HG03442 (cell line): Measurements from ENCODE around the gene HBZ.
"Not testable (repeated sequence)": the region's sequence is repeated elsewhere in the genome, so short reads cannot be mapped to it uniquely, and the experiment has no call there.

Source experiments
- ATAC-seq: cut with Tn5 transposase; IDR thresholded peaks from one replicate; pipeline ENCODE4 v1.9.1; 2021; ENCODE audit warnings: mild to moderate bottlenecking, moderate library complexity; ENCODE audit not compliant: unreplicated experiment

The HBZ gene

DNA sequence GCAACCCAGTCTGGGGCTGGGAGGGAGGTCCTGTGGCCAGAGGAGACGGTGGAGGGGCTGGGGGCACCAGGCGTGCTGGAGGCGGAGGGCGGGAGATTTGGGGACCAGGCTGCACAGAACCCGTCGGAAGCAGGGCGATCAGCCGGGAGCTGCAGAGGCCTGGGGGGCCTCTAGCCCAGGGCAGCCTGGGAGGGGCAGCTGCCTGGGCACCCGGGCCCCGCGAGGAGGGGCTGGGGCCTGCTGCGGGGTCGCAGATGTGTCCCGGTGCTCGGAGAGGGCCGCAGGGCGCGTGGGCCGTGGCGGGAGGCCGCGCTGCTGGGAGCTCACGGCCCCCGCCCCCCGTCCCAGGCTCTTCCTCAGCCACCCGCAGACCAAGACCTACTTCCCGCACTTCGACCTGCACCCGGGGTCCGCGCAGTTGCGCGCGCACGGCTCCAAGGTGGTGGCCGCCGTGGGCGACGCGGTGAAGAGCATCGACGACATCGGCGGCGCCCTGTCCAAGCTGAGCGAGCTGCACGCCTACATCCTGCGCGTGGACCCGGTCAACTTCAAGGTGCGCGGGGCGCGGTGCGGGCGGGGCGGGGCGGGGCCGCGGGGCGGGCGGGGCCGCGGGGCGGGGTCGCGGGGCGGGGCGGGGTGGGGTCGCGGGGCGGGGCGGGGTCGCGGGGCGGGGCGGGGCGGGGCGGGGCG lies 11.8 kb downstream of the HBZ start:
- ATAC-seq, result not testable (repeated sequence)

DNA sequence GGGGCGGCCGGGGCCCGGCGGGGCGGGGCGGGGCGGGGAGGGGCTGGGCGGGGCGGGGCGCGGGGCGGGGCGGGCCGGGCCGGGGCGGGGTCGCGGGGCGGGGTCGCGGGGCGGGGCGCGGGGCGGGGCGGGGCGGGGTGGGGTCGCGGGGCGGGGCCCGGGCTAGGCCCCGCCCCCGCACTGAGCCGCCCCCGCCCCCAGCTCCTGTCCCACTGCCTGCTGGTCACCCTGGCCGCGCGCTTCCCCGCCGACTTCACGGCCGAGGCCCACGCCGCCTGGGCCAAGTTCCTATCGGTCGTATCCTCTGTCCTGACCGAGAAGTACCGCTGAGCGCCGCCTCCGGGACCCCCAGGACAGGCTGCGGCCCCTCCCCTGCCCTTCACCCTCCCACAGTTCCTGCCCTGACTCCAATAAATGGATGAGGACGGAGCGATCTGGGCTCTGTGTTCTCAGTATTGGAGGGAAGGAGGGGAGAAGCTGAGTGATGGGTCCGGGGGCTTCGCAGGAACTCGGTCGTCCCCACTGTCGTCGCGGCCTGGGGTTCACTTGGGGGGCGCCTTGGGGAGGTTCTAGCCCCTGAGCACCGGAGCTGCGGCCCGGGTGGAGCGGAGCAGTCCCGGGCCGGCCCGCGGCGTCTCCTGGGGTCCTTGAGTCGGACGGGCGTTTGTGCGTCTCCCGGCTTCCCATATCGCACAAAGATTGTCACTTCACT lies 12.5 kb downstream of the HBZ start:
- ATAC-seq, result no peak

DNA sequence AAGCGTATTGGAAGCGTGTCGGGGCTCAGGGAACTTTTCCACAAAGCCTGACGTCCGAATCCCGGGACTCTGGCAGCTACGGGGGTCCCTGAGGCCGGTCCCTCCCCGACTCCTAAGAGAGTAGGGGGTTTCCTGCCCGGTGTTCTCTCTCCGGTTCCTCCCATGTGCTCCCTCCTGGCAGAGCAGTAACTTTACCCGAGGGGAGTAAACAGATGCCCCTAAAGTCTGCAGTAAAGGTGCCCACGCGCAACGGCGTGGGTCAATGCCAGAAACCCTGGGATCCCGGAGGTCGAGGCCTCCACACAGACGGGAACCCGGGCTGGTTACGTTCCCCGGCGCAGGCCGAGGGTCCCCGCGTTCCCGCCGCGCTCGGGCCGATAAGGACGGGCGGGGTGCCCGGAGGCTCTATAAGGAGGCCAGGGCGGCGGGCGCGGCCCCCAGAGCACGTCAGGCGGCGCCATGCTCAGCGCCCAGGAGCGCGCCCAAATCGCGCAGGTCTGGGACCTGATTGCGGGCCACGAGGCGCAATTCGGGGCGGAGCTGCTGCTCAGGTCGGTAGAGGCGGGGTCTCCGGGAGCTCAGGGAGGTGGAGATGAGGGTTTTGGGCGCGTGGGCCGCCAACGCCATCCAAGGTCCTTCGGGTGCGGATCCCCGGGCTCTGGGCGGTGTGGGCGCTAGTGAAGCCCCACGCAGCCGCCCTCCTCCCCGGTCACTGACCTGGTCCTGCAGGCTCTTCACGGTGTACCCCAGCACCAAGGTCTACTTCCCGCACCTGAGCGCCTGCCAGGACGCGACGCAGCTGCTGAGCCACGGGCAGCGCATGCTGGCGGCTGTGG lies 13.3 kb downstream of the HBZ start, which contains the start of gene HBM:
TSS of gene HBM (plus strand) at position 440 of the 836 bp plus-strand sequence. CDS start at position 460, 20 bp downstream.
- ATAC-seq, result no peak

DNA sequence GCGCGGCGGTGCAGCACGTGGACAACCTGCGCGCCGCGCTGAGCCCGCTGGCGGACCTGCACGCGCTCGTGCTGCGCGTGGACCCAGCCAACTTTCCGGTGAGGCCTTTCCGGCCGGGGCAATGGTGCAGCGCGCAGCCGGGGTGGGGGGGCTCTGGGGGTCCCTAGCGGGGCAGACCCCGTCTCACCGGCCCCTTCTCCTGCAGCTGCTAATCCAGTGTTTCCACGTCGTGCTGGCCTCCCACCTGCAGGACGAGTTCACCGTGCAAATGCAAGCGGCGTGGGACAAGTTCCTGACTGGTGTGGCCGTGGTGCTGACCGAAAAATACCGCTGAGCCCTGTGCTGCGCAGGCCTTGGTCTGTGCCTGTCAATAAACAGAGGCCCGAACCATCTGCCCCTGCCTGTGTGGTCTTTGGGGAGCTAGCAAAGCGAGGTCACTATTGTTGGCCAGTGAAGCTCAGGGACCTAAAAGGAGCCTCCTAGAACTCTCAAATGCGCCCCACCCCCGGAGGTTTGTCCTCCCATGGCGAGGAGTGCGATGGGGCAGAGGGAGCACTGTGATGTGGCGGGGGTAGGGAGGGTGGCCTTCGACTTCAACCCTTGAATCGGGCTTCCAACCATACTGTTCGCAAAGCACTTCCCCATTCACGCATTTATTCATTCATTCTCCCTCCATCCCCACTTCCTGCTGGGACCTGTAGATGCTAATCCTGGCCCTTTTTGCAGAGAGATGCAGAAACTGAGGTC lies 14.1 kb downstream of the HBZ start:
- ATAC-seq, result no peak

DNA sequence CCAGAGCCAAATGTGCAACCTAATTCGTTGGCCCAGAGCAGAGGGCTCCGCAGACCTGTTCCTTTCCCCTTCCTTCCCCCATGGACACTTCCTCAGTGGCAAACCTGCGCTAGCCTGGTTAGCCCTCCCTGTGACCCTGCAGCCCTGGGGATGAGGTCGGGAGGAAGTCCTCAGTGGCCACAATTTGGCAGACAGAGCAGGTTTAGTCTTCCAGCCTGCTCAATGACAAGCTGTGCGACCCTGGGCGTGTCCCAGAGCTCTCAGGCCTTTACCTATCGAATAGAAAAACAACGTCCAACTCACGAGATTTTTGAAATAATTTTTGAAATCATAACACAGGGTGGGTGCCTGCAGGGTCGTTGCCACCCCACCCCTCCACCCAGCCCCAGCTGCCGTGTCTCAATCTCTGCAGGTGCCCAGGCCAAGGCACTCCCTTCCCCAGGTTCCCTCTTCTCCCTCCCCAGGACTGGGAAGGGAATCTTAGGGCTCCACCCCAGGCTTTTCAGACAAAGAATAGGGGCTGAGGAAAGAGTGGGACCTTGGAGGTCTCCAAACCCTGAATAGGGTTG lies 14.8 kb downstream of the HBZ start:
- no peak for ATAC-seq

DNA sequence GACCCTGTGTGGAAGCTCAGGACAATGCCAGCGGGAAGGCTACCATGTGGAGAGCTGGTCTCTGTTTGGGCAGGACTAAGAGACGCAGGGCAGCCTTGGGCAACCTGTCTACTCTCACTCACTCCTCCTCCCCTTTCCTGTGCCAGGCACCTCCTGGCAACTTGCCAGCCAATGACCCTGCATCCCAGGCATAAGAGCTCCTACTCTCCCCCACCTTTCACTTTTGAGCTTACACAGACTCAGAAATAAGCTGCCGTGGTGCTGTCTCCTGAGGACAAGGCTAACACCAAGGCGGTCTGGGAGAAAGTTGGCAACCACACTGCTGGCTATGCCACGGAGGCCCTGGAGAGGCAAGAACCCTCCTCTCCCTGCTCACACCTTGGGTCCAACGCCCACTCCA lies 16.0 kb downstream of the HBZ start:
- ATAC-seq, result no peak

DNA sequence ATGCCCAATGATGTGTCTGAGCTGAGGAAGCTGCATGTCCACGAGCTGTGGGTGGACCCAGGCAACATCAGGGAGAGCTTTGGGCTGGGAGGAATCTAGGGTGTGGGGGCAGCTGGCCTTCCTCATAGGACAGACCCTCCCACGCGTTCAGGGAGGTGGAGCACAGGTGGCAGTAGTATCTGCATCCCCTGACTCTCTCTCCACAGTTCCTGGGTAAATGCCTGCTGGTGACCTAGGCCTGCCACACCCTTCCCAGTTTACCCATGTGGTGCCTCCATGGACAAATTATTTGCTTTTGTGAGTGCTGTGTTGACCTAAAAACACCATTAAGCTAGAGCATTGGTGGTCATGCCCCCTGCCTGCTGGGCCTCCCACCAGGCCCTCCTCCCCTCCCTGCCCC lies 16.6 kb downstream of the HBZ start:
- ATAC-seq, result no peak

DNA sequence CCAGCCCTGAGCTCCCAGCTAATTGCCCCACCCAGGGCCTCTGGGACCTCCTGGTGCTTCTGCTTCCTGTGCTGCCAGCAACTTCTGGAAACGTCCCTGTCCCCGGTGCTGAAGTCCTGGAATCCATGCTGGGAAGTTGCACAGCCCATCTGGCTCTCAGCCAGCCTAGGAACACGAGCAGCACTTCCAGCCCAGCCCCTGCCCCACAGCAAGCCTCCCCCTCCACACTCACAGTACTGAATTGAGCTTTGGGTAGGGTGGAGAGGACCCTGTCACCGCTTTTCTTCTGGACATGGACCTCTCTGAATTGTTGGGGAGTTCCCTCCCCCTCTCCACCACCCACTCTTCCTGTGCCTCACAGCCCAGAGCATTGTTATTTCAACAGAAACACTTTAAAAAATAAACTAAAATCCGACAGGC lies 17.7 kb downstream of the HBZ start:
- not testable (repeated sequence) for ATAC-seq

DNA sequence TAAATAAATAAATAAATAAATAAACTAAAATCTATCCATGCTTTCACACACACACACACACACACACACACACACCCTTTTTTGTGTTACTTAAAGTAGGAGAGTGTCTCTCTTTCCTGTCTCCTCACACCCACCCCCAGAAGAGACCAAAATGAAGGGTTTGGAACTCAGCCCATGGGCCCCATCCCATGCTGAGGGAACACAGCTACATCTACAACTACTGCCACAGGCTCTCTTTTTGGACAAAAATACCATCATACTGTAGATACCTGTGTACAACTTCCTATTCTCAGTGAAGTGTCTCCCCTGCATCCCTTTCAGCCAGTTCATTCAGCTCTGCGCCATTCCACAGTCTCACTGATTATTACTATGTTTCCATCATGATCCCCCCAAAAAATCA lies 18.3 kb downstream of the HBZ start:
- ATAC-seq, result no peak

DNA sequence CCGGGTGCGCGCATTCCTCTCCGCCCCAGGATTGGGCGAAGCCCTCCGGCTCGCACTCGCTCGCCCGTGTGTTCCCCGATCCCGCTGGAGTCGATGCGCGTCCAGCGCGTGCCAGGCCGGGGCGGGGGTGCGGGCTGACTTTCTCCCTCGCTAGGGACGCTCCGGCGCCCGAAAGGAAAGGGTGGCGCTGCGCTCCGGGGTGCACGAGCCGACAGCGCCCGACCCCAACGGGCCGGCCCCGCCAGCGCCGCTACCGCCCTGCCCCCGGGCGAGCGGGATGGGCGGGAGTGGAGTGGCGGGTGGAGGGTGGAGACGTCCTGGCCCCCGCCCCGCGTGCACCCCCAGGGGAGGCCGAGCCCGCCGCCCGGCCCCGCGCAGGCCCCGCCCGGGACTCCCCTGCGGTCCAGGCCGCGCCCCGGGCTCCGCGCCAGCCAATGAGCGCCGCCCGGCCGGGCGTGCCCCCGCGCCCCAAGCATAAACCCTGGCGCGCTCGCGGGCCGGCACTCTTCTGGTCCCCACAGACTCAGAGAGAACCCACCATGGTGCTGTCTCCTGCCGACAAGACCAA lies 20.0 kb downstream of the HBZ start, which contains the start of gene HBA2:
TSS of gene HBA2 (plus strand) at position 503 of the 568 bp plus-strand sequence. CDS start at position 540, 37 bp downstream.
- ATAC-seq, result not testable (repeated sequence)

DNA sequence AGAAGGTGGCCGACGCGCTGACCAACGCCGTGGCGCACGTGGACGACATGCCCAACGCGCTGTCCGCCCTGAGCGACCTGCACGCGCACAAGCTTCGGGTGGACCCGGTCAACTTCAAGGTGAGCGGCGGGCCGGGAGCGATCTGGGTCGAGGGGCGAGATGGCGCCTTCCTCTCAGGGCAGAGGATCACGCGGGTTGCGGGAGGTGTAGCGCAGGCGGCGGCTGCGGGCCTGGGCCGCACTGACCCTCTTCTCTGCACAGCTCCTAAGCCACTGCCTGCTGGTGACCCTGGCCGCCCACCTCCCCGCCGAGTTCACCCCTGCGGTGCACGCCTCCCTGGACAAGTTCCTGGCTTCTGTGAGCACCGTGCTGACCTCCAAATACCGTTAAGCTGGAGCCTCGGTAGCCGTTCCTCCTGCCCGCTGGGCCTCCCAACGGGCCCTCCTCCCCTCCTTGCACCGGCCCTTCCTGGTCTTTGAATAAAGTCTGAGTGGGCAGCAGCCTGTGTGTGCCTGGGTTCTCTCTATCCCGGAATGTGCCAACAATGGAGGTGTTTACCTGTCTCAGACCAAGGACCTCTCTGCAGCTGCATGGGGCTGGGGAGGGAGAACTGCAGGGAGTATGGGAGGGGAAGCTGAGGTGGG lies 20.9 kb downstream of the HBZ start:
- not testable (repeated sequence) for ATAC-seq

DNA sequence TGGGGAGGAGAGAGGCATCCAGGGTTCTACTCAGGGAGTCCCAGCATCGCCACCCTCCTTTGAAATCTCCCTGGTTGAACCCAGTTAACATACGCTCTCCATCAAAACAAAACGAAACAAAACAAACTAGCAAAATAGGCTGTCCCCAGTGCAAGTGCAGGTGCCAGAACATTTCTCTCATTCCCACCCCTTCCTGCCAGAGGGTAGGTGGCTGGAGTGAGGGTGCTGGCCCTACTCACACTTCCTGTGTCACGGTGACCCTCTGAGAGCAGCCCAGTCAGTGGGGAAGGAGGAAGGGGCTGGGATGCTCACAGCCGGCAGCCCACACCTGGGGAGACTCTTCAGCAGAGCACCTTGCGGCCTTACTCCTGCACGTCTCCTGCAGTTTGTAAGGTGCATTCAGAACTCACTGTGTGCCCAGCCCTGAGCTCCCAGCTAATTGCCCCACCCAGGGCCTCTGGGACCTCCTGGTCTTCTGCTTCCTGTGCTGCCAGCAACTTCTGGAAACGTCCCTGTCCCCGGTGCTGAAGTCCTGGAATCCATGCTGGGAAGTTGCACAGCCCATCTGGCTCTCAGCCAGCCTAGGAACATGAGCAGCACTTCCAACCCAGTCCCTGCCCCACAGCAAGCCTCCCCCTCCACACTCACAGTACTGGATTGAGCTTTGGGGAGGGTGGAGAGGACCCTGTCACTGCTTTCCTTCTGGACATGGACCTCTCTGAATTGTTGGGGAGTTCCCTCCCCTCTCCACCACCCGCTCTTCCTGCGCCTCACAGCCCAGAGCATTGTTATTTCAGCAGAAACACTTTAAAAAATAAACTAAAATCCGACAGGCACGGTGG lies 21.7 kb downstream of the HBZ start:
- not testable (repeated sequence) for ATAC-seq

DNA sequence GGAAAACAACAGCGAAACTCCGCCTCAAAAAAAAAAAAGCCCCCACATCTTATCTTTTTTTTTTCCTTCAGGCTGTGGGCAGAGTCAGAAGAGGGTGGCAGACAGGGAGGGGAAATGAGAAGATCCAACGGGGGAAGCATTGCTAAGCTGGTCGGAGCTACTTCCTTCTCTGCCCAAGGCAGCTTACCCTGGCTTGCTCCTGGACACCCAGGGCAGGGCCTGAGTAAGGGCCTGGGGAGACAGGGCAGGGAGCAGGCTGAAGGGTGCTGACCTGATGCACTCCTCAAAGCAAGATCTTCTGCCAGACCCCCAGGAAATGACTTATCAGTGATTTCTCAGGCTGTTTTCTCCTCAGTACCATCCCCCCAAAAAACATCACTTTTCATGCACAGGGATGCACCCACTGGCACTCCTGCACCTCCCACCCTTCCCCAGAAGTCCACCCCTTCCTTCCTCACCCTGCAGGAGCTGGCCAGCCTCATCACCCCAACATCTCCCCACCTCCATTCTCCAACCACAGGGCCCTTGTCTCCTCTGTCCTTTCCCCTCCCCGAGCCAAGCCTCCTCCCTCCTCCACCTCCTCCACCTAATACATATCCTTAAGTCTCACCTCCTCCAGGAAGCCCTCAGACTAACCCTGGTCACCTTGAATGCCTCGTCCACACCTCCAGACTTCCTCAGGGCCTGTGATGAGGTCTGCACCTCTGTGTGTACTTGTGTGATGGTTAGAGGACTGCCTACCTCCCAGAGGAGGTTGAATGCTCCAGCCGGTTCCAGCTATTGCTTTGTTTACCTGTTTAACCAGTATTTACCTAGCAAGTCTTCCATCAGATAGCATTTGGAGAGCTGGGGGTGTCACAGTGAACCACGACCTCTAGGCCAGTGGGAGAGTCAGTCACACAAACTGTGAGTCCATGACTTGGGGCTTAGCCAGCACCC lies 22.8 kb downstream of the HBZ start:
- ATAC-seq, result no peak

DNA sequence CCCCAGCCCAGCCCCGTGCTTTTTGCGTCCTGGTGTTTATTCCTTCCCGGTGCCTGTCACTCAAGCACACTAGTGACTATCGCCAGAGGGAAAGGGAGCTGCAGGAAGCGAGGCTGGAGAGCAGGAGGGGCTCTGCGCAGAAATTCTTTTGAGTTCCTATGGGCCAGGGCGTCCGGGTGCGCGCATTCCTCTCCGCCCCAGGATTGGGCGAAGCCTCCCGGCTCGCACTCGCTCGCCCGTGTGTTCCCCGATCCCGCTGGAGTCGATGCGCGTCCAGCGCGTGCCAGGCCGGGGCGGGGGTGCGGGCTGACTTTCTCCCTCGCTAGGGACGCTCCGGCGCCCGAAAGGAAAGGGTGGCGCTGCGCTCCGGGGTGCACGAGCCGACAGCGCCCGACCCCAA lies 23.6 kb downstream of the HBZ start:
- not testable (repeated sequence) for ATAC-seq

DNA sequence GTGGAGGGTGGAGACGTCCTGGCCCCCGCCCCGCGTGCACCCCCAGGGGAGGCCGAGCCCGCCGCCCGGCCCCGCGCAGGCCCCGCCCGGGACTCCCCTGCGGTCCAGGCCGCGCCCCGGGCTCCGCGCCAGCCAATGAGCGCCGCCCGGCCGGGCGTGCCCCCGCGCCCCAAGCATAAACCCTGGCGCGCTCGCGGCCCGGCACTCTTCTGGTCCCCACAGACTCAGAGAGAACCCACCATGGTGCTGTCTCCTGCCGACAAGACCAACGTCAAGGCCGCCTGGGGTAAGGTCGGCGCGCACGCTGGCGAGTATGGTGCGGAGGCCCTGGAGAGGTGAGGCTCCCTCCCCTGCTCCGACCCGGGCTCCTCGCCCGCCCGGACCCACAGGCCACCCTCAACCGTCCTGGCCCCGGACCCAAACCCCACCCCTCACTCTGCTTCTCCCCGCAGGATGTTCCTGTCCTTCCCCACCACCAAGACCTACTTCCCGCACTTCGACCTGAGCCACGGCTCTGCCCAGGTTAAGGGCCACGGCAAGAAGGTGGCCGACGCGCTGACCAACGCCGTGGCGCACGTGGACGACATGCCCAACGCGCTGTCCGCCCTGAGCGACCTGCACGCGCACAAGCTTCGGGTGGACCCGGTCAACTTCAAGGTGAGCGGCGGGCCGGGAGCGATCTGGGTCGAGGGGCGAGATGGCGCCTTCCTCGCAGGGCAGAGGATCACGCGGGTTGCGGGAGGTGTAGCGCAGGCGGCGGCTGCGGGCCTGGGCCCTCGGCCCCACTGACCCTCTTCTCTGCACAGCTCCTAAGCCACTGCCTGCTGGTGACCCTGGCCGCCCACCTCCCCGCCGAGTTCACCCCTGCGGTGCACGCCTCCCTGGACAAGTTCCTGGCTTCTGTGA lies 24.3 kb downstream of the HBZ start, which contains the start of gene HBA1:
TSS of gene HBA1 (plus strand) at position 204 of the 906 bp plus-strand sequence. CDS start at position 241, 37 bp downstream.
- ATAC-seq, result not testable (repeated sequence)

DNA sequence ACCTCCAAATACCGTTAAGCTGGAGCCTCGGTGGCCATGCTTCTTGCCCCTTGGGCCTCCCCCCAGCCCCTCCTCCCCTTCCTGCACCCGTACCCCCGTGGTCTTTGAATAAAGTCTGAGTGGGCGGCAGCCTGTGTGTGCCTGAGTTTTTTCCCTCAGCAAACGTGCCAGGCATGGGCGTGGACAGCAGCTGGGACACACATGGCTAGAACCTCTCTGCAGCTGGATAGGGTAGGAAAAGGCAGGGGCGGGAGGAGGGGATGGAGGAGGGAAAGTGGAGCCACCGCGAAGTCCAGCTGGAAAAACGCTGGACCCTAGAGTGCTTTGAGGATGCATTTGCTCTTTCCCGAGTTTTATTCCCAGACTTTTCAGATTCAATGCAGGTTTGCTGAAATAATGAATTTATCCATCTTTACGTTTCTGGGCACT lies 25.0 kb downstream of the HBZ start:
- no peak for ATAC-seq
